WTC11 (cell line): Measurements from ENCODE around the gene PTPRK.

Experiments
- CTCF ChIP-seq: fragments of 200-600 bp; IDR thresholded peaks from 2 replicates; pipeline ENCODE4 v1.8.0; 2022; ENCODE audit warnings: antibody characterized with exemption
- FOXK1 ChIP-seq: sonication (generic); formaldehyde crosslinking; IDR thresholded peaks from 2 replicates; pipeline ENCODE4 v1.8.0; 2022; ENCODE audit warnings: mild to moderate bottlenecking, moderate library complexity, missing genetic modification reagents
- JUN ChIP-seq: sonication (generic); formaldehyde crosslinking; IDR thresholded peaks from 2 replicates; pipeline ENCODE4 v1.8.0; 2023; ENCODE audit warnings: mild to moderate bottlenecking, missing genetic modification reagents
- NFE2L1 ChIP-seq: sonication (generic); formaldehyde crosslinking; IDR thresholded peaks from 2 replicates; pipeline ENCODE4 v1.8.1; 2023; ENCODE audit warnings: missing genetic modification reagents
- RORB ChIP-seq: fragments of 250-450 bp; sonication (Bioruptor Pico); IDR thresholded peaks from 2 replicates; pipeline ENCODE4 v1.9.0; 2021; ENCODE audit warnings: mild to moderate bottlenecking
- TEAD4 ChIP-seq: sonication (generic); formaldehyde crosslinking; IDR thresholded peaks from 2 replicates; pipeline ENCODE4 v1.8.0; 2022; ENCODE audit warnings: mild to moderate bottlenecking, missing genetic modification reagents

- TF ChIP-seq CTCF (no peak), RORB (CRISPR knock-in tag) (no peak), TEAD4 (CRISPR knock-in tag) (no peak), JUN (CRISPR knock-in tag) (no peak), FOXK1 (CRISPR knock-in tag) (no peak), NFE2L1 (CRISPR knock-in tag) (no peak)
Measured at GRCh38 chr6:127952831-127953230, 567.6 kb downstream of the PTPRK start.
